Stimulated activated CD4-positive, alpha-beta T cell treated with anti-CD3 and anti-CD28 coated beads, Interleukin-15, amount 100 ng/mL, for 1 hour (primary cell): Measurements from ENCODE around the gene TFF2.

Source experiments
- DNase-seq, 2 donors: peaks; one replicate each; pipeline ENCODE4 v3.0.0-alpha.2; 2020; ENCODE audit warnings: low read depth in 1 of 2, low spot score in 1 of 2

The TFF2 gene, protein sequence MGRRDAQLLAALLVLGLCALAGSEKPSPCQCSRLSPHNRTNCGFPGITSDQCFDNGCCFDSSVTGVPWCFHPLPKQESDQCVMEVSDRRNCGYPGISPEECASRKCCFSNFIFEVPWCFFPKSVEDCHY

DNA sequence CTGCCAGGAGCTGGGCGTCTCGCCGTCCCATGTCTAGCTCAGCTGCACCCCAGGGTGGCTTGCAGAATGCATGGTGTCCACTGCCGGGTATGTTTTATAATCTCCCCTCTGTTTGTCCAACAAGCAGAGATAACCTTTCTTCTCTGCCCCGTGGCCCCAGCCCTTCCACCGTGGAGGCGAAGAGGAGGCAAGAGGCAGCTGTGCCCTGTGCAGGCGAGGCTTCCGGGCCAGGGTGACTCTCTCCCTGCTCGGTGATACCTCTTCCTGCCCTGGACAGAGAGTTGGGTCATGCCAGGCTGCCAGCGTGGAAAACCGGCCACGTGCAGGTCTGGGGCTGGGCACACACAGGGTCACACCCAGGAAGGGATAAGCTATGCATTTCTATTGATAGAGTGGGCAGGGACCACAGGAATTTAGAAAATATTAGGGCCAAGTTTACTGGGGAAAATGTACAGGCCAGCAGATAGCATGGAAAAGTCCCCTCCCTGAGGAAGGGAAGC, at the start of gene TFF2:
TFF2 (minus strand) TSS at position 68 of the 500 bp plus-strand sequence; CDS start at position 31, 37 bp downstream.
- no peak for DNase-seq

DNA sequence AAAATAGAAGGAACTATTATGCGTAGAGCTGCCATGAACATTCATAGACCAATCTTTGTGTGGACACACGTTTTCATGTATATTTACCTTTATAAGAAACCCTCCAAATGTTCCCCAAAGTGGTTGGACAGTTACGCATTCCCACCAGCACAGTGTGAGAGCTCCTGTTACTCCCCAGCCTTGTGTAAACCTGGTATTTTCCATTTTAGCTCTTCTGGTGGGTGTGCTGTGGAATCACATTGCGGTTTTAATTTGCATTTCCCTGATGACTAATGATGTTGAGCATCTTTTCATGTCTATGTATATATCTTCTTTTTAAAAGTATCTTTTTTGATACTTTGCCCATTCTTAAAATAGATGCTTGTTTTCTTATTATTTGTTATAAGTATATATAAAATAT, 49.7 kb upstream of the TFF2 start:
- DNase-seq: no peak

DNA sequence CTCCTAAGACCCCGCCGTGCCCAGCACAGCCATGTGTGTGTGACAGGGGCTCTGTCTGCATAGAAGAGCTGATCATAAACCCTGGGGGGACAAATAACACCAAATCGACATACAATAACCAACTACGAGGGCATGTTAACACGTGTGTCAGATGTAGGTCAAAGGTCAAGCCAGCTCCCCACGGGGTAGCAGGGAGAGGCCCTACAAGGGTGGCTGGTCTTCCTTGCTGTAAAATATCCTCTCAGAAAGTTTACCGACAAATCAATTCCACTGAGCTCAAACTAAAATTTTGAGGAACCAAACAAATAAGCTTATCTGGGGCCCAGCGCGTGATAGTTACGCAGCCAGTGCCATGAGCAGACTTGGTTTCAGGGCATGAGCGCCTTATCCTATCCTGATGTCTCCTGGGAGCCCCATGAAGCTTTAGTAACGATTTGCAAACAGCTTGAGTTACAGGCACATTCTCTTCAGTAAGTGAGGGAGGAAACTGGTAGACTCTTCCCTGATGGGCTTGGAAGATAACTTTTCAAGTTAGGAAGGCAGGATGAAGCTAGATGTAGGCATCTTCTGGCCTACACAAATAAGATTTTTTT, 47.7 kb upstream of the TFF2 start:
- no peak for DNase-seq

DNA sequence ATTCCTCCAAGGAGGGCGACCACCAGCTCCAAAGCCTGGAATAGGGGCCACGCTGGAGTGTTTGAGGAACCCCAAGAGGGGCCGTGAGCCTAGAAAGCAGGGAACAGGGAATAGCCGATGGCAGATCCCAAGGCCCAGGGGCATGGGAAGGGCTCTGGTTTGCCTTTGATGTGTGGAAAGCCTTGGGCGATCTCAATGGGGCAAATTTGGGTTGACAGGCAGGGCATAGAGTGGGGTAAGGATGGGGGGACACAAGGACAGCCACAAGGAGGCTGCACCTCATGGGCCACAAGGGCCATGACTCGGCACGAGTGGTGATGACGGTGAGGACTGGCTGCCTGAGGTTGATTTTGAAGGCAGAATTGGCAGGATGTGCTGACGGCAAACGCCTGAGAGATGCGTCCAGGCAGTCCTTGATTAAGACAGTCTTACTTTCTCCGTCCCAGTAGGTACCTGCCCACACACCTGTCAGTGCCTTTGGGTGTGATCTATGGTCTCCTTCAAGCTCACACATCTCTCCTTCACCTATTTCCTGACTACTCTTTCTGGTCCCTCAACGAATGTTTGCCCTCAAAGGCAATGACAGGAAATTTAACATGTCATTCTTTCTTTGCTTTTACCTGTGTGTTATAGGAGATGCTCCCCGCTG, 47.1 kb upstream of the TFF2 start:
- DNase-seq: no peak

DNA sequence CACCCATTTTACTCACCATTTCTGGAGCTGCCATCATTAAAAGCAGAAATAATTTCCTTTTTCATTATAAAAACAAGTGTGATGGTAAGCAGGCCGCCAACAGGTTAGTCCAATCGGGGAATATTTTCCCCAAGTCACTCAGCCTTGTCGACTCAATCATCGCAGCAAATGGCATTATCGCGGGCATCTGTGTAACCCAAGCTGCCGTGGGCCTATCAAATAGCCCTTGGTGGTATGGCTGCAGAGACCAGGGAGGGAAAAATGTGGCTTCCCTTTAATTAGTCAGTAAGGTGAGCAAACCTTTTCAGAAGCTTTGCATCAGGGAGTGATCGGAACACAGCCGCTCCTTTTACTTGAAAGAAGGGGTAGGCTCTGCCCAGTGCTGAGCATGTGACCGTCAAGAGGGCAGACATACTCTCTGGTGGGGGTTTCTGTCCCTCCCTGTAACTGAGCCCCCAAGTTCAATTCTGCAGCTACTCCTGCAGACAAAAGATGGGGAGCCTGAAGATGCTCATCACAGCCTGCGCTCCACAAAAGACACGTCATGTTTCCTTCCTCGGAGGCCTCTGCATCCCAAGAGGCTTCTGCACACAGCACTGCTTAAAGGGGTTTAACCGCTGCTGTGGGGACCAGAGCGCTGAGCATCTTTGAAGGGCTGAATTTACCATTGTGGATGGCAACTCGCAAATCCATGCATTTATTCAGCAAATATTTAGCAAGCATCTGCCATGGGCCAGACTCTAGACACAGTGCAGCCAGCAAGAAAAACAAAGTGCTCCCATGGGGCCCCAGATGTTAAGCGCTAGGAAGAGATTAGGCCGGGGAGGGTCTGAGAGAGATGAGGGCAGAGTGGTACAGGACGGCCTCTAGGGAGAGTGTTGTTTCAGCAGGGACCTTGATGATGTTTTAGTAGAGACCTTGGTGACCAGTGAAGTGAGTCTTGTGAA, 46.3 kb upstream of the TFF2 start:
- DNase-seq: no peak

DNA sequence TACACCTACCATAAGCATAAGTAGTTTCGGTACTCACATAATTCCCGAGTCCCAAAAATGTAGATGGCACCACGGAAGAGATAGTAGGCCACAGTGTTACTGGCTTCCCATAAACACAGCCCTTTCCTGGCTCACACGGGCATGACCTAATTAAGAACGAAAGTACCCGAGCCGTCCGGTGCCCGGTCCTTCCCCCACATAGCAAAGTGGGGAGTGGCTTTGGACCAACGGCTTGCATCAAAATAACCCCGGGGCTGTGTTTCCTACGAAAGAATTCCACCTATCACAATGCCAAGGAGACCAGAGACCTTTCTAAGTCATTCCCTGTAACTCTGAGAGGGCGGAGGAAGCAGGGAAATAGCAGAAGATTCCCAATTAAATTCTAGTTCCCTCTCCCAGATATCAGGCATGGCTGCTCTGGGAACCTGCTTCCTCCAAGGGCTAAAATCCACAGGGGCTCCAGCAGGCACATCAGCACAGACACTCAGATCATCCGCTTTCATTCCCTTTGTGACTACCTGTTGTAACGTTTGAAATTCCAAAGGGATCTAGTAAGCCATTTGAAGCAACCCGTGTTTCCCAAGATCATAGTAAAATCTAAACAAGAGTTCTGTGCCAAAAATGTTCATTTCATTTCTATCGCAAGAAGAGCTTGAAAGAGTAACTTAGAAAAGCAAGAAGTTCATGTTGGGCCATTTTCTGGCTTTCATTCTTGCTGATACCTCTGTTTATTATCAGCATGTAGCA, 45.3 kb upstream of the TFF2 start, which contains the start of gene TMPRSS3:
TMPRSS3 (minus strand) TSS at position 148 of the 747 bp plus-strand sequence. CDS start 635 bp downstream, outside the sequence.
- no peak for DNase-seq

DNA sequence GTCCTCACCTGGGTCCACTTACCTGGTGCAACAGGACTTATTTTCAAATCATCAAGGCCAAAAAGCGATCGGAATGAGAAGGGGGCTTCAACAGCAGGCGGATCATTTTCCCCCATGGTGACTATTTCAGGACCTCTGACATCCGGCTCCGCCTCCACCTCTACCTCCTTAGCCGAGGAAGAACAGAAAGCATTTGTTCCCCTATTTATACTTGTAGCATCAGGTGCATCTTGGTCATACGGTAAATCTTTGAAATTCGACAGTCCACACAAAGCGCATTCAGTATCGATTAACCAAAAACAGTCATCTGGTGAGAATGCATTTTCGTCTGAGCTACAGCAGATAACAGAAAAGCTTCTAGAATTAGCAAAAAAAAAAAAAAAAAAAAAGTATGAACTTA, 44.5 kb upstream of the TFF2 start:
- DNase-seq: no peak

DNA sequence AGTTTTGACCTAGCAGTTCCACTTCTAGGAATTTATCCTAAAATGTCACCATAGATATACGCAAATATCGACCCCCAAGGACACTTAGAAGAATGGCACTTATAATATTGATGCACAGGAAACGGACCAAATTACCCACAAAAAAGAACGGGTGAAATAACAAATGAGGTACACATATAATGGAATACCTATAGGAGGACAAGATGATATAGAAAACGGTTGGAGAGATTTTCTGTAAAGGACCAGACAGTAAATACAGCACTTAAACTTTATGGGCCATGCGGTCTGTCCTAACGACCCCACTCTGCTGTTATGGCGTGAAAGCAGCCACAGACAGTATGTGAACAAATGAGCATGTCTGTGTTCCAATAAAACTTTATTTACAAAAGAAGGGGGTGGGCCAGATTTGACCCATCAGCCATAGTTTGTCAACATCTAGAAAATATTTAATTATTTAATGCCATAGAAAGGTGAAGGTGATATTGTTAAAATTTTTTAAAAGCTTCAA, 42.7 kb upstream of the TFF2 start:
- no peak for DNase-seq

DNA sequence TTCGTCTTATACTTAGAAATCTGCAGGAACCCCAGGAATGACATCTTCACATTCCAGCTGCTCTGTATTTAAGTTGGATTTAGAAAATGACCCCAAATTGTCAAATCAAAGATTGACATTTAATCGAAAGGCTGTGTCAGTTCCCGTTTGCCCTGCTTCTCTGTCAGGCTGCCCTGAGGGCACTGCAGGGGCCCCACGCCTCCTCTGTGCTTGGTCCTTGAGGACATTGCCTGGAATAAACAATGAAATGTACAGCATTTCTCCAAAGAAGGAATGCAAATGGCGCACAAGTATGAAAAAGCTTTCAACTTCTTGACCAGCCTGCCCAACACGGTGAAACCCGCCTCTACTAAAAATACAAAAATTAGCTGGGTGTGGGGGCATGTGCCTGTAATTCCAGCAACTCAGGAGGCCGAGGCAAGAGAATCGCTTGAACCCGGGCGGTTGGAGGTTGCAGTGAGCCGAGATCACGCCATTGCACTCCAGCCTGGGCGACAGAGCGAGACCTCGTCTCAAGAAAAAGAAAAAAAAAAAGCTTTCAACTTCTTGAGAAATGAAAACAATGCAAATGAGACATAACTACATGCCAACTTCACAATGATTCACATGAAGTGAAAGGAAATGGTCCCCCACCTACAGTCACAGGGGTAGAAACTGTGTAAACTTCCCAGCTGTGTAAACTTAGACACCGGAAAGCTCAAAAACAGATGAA, 42.1 kb upstream of the TFF2 start:
- no peak for DNase-seq

DNA sequence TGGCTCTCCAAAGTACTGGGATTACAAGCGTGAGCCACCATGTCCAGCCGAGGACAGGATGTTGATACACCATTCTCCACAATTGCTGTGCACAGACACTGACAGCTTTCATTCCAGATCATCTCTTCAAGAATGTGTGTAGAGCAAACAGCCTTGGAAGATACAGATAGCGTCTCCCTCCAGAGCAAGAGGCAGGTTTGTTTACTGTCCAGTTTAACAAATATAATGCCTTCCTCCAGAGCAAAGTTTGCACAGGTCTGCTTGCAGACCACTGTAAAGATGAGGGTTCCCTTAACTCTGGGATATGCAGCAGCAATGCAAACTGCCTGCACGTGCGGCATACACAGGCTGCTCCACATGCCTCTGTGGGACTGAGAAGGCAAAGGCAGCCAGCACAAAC, 40.5 kb upstream of the TFF2 start:
- DNase-seq: no peak

DNA sequence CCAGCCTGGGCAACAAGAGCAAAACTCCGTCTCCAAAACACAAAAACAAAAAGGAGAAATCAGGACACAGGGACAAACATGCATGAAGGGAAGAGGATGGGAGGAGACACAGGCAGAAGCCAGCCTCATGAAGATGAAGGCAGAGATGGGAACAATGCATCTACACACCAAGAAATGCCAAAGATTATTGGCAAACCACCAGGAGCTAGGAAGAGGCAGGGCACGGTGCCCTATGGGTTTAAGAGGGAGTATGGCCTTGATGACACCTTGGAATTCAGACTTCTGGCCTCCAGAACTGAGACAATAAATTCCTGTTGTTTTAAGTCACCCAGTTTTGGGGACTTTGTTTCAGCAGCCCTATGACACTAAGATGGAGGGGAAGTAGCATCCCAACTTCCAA, 39.9 kb upstream of the TFF2 start:
- DNase-seq: no peak

DNA sequence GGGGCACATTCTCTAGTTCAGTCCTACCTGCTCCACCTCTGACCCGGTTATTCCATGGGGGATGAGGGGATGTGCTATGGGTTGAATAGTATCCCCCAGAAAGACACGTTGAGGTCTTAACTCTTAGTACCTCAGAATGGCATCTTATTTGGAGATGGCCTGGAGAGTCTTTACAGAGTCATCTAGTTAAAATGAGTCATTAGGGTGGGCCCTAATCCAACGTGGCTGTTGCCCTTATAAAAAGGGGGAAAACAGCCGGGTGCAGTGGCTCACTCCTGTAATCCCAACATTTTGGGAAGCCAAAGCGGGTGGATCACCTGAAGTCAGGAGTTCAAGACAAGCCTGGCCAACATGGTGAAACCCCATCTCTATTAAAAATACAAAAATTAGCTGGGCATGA, 39.4 kb upstream of the TFF2 start:
- no peak for DNase-seq

DNA sequence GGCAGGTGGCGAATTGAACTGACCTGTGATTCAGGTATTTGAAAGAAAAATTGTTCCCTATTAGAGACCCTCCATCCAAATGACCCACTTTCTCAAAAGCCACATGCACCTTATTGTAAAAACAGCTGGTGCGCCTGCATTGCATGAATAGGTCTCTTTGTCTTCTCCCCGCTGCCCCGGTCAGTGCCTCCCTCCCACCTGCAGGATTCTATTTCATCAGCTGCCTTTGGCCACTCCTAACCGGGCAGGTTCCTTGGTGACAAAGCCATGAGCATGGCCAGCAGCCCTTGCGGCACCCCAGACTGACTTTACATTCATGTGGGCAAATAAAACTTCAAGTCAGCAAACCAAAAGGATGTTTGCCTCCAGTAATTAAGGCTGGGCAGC, 38.6 kb upstream of the TFF2 start:
- no peak for DNase-seq

DNA sequence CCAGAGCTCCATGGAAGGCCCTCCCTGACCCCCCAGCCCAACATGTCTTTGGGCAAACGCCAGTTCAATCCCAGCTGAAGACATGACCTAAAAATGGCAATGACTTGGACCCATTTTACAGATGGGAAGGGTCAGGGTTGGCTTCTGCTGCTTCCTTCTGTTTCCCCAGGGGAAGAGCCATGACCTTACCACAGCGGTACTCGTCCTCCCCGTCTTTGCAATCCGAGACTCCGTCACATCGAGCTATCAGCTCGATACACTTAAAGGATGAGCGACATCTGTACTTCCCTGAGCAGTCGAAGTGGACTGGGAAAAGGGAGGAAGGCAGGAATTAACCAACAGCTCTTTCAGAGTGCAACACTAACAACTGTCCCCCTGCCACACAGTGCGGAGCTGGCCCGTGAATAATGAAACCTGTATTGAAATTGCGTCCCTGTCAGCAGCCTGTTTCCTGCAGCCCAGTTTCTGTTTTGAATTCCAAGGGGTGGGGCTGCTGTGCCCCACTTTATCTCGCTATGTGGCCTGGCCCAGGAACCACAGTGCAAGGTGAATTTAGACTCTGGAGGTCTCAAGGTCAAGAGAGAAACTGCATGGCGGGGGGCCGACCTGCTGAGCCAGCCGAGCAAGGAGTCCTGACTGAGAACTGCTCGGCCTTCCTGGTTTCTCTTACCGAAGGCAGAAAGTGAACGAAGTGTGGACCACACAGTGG, 38.1 kb upstream of the TFF2 start:
- no peak for DNase-seq

DNA sequence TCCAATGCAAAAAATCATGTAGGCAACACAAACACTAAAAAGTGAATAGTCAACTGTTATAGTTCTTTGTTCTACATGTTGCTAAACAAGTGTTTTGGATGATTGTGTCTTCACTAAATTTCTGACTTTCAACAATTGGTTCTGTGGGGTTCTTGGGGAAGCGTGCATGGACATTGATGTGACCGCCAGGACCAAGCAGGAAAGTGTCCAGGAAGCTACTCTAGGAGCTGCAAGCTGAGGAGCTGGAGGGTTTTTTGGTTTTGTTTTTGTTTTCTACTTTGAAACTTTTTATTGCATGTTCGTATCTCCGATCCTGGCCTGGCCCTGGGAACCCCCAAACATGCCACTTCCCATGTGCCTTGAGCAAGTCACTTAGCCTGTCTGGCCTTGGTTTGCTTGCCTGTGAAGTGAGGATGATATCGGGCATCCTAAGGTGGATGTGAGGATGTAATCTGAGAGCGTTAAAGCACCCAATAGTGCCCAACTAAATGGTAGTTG, 37.1 kb upstream of the TFF2 start:
- DNase-seq: no peak

DNA sequence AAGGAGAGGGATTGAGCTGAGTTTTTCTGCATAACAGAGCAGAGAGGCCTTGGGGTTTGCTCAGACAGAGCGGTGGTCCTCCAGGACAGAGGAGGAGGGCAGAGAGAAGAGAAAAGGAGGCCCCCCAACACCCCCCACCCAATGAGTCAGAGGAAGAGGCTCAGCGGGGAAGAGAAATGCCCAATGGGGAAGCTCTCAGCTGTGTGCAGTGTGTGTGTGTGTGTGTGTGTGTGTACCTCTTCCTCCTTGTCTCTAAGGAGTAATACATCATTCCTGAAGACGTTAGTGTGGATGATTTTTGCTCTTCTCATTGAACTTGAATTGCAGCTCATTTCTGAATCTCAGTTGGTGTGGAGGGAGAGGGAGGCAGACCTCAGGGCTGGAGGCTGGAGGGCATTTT, 36.4 kb upstream of the TFF2 start:
- no peak for DNase-seq

DNA sequence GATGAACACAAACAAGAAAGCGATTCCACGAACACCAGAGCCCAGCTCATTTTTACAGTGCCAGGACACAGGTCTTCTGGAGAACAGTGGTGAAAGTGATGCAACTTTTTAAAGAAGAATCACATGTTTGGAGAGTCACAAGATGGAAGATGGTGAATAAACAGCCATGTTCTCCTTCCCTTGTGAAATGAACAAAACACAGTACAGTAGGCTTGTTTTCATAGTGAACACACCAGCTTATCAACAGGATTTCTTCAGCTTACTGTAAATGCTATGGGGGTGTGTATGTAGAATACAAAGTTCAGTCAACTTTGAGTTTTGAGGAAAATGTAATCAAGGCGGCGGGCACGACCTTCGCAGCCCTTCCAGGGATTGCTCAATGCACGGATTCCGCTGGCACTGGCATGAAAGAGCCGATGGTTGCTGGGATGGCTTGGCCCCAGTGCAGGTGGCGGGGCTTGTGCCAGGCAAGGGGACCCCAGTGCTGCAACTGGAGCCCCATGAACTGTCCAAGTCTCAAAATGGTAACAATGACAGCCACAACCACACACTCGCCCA, 35.3 kb upstream of the TFF2 start:
- DNase-seq: no peak

DNA sequence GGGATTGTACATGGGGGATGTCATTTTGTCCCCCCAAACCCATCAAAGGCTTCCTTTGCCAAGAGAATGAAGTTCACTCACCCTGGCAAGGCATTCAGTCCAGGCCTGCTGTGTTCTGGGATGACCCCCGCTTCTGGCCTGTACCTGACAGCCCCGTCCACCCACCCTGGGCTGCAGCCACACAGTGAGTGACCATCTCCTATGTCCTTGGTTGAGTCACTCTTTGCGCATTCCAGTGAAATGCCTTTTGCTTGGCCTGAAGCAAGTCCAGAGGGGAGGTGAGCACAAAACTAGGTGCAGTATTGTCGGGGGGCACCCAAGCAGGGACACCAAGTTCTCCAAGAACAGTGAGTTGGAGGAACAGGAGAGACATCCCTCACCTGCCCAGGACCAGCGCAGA, 34.8 kb upstream of the TFF2 start:
- DNase-seq: no peak

DNA sequence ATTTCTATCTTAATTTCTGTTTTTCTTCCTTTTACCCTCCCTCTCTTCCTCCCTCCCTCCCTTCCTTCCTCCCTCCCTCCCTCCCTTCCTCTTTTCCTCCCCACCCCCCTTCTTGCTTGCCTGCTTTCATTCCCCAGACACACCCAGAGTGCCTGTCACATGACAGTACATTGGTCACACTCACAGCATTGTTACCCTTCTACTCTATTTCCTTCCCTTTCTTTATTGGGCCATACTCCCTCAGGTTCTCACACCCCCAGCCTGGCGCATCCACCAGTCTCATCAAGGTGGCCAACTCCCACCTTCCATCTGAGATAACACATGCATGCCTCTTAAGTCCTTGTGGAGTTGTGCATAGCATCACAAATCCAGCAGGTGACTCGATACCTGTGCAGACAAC, 34.2 kb upstream of the TFF2 start:
- DNase-seq: no peak
